ENCODE measurements around the gene SFTPA2. TPM values are rescaled to one million over a fixed set of nuclear protein-coding genes. Genes with fewer than 3 reads are reported as not detected.

The SFTPA2 gene
- total RNA-seq, 2 experiments from 2014 or later = not detected

DNA sequence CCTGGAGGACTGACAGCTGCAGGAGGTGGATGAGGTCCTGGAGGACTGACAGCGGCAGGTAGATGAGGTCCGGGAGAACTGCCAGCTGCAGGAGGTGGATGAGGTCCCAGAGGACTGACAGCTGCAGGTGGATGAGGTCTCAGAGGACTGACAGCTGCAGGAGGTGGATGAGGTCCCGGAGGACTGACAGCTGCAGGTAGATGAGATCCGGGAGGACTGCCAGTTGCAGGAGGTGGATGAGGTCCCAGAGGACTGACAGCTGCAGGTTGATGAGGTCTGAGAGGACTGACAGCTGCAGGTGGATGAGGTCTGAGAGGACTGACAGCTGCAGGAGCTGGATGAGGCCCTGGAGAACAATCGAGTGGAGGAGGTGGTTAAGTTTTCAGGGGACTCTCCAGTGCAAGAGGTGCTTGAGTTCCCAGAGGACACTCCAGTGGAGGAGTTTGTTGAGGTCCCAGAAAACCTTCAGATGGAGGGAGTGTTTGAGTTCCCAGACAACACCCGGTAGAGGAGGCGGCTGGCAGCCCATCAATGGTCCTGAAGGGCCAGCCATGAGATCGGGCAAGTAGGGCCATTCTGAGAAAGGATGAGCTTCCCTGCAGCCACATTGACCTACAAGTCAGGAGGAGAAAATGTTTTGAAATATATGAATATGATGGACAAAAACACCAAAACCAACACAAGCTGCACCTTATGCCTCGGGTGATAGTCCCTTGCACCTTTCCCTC lies 52.6 kb downstream of the SFTPA2 start:
- DNase-seq = no peak
- no peak for ATAC-seq
- Mint-ChIP-seq H3K4me1 (ENCODE audit: low read depth) (peaks cover 14% of the 10 kb centered on the region), H3K27me3 (ENCODE audit: low read depth) (peaks cover 25% of the 10 kb centered on the region), H3K36me3 (ENCODE audit: low read depth) (no peaks in the 10 kb centered on the region), H3K4me3 (no peak overlapping the region), H3K9me3 (ENCODE audit: insufficient read depth) (no peaks in the 10 kb centered on the region), H3K27ac (no peak overlapping the region)
- ChIA-PET CTCF (interaction anchor here (0.9 to 3.1 kb wide), 2 partner anchors 10 to 134 kb away, joined by 3 to 14 read pairs; no protein-coding TSS in a partner anchor), POLR2A (no interaction called here)

Other genes with a start within 250 kb of the SFTPA2 start
- 10 to 100 TPM; 74.7 to 77.7 TPM for gene PPIF, start 212.9 kb downstream of the SFTPA2 start, total RNA-seq
- 1 to 10 TPM; 1.7 to 1.8 TPM for gene ZCCHC24, start 114.8 kb downstream of the SFTPA2 start, total RNA-seq
- gene EIF5AL1, start 47.9 kb downstream of the SFTPA2 start, total RNA-seq = under 1 TPM; 0.53 to 0.83 TPM
- gene SFTPA1, start 50.5 kb upstream of the SFTPA2 start, total RNA-seq = not detected
- 1 to 10 TPM in 1 of 2 experiments, under 1 TPM in 1; 0.87 to 1.4 TPM for gene NUTM2B, start 142.8 kb upstream of the SFTPA2 start, total RNA-seq

All from activated CD8-positive, alpha-beta T cell treated with anti-CD3 and anti-CD28 coated beads, Interleukin-2, amount 10 ng/mL, durations not matched to agents 7 days and 5 days (primary cell).